Measurements from ENCODE around the gene RAB3D. TPM values are rescaled to one million over a fixed set of nuclear protein-coding genes. Genes with fewer than 3 reads are reported as not detected.

Gene RAB3D
- total and polyA plus RNA-seq, 2 donors = 12.4 to 13.4 TPM

GRCh38 chr19:11375143-11375948, 35.9 kb upstream of the RAB3D start:
- WGBS = 10% methylated on average over 27 of the region's 27 CpGs
- no peak for DNase-seq (ENCODE audit: extremely low spot score)
- peak overlapping the region; percentile 42 for H3K4me3 ChIP-seq (ENCODE audit: low read depth, low read length)
- peak overlapping the region; percentile 68 for H3K27ac ChIP-seq (ENCODE audit: low read depth)
- no peaks in the 10 kb centered on the region for H3K36me3 ChIP-seq (ENCODE audit: insufficient read depth)
- H3K4me1 ChIP-seq (ENCODE audit: insufficient read depth) = peaks cover 2% of the 10 kb centered on the region

- no peaks in the 10 kb centered on the region for H3K36me3 ChIP-seq (ENCODE audit: insufficient read depth)
- H3K27ac ChIP-seq (ENCODE audit: low read depth) = peak within 1 kb of the TSS; percentile 92
- peaks cover 2% of the 10 kb centered on the region for H3K4me1 ChIP-seq (ENCODE audit: insufficient read depth)
- peak within 1 kb of the TSS; percentile 44 for H3K4me3 ChIP-seq (ENCODE audit: low read depth, low read length)
- under 1% methylated on average over 44 of the region's 44 CpGs for WGBS
- DNase-seq (ENCODE audit: extremely low spot score) = peak; percentile 99
These were observed 35.1 kb upstream of the RAB3D start, which contains the start of gene SWSAP1 for GRCh38 chr19:11374433-11375142. Gene SWSAP1 (plus strand): TSS chr19:11374666. CDS start chr19:11374681, 15 bp downstream.

GRCh38 chr19:11373885-11374432, 34.5 kb upstream of the RAB3D start:
- WGBS = 33% methylated on average over 11 of the region's 11 CpGs
- H3K4me3 ChIP-seq (ENCODE audit: low read depth, low read length) = no peak overlapping the region

GRCh38 chr19:11373166-11373884, 33.9 kb upstream of the RAB3D start:
- DNase-seq (ENCODE audit: extremely low spot score) = peak; percentile 25
- Histone ChIP-seq H3K27ac (ENCODE audit: low read depth) (no peak overlapping the region), H3K36me3 (ENCODE audit: insufficient read depth) (no peaks in the 10 kb centered on the region), H3K4me3 (ENCODE audit: low read depth, low read length) (no peak overlapping the region), H3K4me1 (ENCODE audit: insufficient read depth) (peaks cover 2% of the 10 kb centered on the region)
- 47% methylated on average over 10 of the region's 10 CpGs for WGBS

More at GRCh38 chr19:11373885-11374432, 34.5 kb upstream of the RAB3D start:
- Histone ChIP-seq H3K4me1 (ENCODE audit: insufficient read depth) (peaks cover 2% of the 10 kb centered on the region), H3K27ac (ENCODE audit: low read depth) (no peak overlapping the region), H3K36me3 (ENCODE audit: insufficient read depth) (no peaks in the 10 kb centered on the region)
- no peak for DNase-seq (ENCODE audit: extremely low spot score)

- WGBS = 92% methylated on average over 2 of the region's 2 CpGs
- no peak overlapping the region for H3K4me3 ChIP-seq (ENCODE audit: low read depth, low read length)
- H3K27ac ChIP-seq (ENCODE audit: low read depth) = no peak overlapping the region
- DNase-seq (ENCODE audit: extremely low spot score) = no peak
- no peaks in the 10 kb centered on the region for H3K36me3 ChIP-seq (ENCODE audit: insufficient read depth)
- no peaks in the 10 kb centered on the region for H3K4me1 ChIP-seq (ENCODE audit: insufficient read depth)
These were observed 31.3 kb upstream of the RAB3D start for GRCh38 chr19:11370744-11371143.

GRCh38 chr19:11367528-11367927, 28.1 kb upstream of the RAB3D start:
- no peak for DNase-seq (ENCODE audit: extremely low spot score)
- H3K27ac ChIP-seq (ENCODE audit: low read depth) = no peak overlapping the region
- H3K4me3 ChIP-seq (ENCODE audit: low read depth, low read length) = no peak overlapping the region
- no peaks in the 10 kb centered on the region for H3K36me3 ChIP-seq (ENCODE audit: insufficient read depth)
- no peaks in the 10 kb centered on the region for H3K4me1 ChIP-seq (ENCODE audit: insufficient read depth)
- WGBS = 76% methylated on average over 2 of the region's 2 CpGs

- Histone ChIP-seq H3K4me3 (ENCODE audit: low read depth, low read length) (no peak overlapping the region), H3K36me3 (ENCODE audit: insufficient read depth) (no peaks in the 10 kb centered on the region), H3K27ac (ENCODE audit: low read depth) (no peak overlapping the region), H3K4me1 (ENCODE audit: insufficient read depth) (no peaks in the 10 kb centered on the region)
- 75% methylated on average over 7 of the region's 7 CpGs for WGBS
- DNase-seq (ENCODE audit: extremely low spot score) = no peak
These were observed 26.2 kb upstream of the RAB3D start for GRCh38 chr19:11365557-11366117.

- Histone ChIP-seq H3K36me3 (ENCODE audit: insufficient read depth) (no peaks in the 10 kb centered on the region), H3K27ac (ENCODE audit: low read depth) (no peak overlapping the region), H3K4me1 (ENCODE audit: insufficient read depth) (no peaks in the 10 kb centered on the region), H3K4me3 (ENCODE audit: low read depth, low read length) (no peak overlapping the region)
- whole genome bisulfite sequencing = 62% methylated on average over 5 of the region's 5 CpGs
- DNase-seq (ENCODE audit: extremely low spot score) = no peak
These were observed 25.5 kb upstream of the RAB3D start for GRCh38 chr19:11364935-11365334.

- Histone ChIP-seq H3K4me1 (ENCODE audit: insufficient read depth) (no peaks in the 10 kb centered on the region), H3K36me3 (ENCODE audit: insufficient read depth) (no peaks in the 10 kb centered on the region), H3K27ac (ENCODE audit: low read depth) (no peak overlapping the region), H3K4me3 (ENCODE audit: low read depth, low read length) (no peak overlapping the region)
- no peak for DNase-seq (ENCODE audit: extremely low spot score)
- WGBS = 91% methylated on average over 28 of the region's 28 CpGs
These were observed 24.9 kb upstream of the RAB3D start for GRCh38 chr19:11364296-11364904.

GRCh38 chr19:11363881-11364280, 24.4 kb upstream of the RAB3D start:
- 90% methylated on average over 10 of the region's 10 CpGs for WGBS
- H3K36me3 ChIP-seq (ENCODE audit: insufficient read depth) = no peaks in the 10 kb centered on the region

GRCh38 chr19:11361771-11362731, 22.6 kb upstream of the RAB3D start:
- no peak for DNase-seq (ENCODE audit: extremely low spot score)
- 79% methylated on average over 35 of the region's 35 CpGs for whole genome bisulfite sequencing
- no peaks in the 10 kb centered on the region for H3K4me1 ChIP-seq (ENCODE audit: insufficient read depth)
- no peak overlapping the region for H3K27ac ChIP-seq (ENCODE audit: low read depth)
- no peak overlapping the region for H3K4me3 ChIP-seq (ENCODE audit: low read depth, low read length)
- no peaks in the 10 kb centered on the region for H3K36me3 ChIP-seq (ENCODE audit: insufficient read depth)

More at GRCh38 chr19:11363881-11364280, 24.4 kb upstream of the RAB3D start:
- no peaks in the 10 kb centered on the region for H3K4me1 ChIP-seq (ENCODE audit: insufficient read depth)
- H3K27ac ChIP-seq (ENCODE audit: low read depth) = no peak overlapping the region
- no peak overlapping the region for H3K4me3 ChIP-seq (ENCODE audit: low read depth, low read length)
- DNase-seq (ENCODE audit: extremely low spot score) = no peak
